Mucosa of gallbladder (tissue), 1 donor: ENCODE measurements around the gene ADAM20. TPM values are rescaled to one million over a fixed set of nuclear protein-coding genes. Genes with fewer than 3 reads are reported as not detected.
A peak's percentile ranks its signal among the peaks of the same experiment; 100 is the strongest.
"Not testable (repeated sequence)": the region's sequence is repeated elsewhere in the genome, so short reads cannot be mapped to it uniquely, and the experiment has no call there.

Experiments
- DNase-seq: peaks from one replicate; pipeline ENCODE4 v3.0.0-alpha.2; 2020; ENCODE audit warnings: low spot score
- total RNA-seq: library from RNA; stranded (reverse); gene quantifications from one replicate; pipeline ENCODE4 v1.2.1, GENCODE V29; 2021
- donor health status: DM: no; HTN: no; CAD: no.

Gene ADAM20
- 0.60 TPM for total RNA-seq

DNA sequence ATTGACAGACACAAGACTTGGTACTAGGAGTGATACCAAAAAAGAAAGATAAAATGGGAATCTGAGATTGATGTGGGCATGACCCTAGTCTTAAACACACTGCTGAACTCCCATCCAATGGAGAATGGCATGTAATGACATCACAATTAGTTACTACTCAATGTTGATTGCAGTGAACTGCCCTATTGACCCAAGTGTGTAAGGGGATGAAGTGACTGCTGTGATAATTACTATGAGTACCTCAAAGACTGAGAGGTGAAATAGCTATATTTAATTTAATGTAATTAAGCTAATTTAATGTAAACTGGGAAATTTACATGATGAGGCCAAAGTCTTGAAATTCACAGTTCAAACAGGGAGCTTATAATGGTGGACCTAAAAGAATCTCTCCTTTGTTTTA, at the start of gene ADAM20:
Gene ADAM20, minus strand, starts transcription at position 101 of the 400 bp plus-strand sequence. CDS start 10,247 bp downstream, outside the sequence.
- DNase-seq: no peak

DNA sequence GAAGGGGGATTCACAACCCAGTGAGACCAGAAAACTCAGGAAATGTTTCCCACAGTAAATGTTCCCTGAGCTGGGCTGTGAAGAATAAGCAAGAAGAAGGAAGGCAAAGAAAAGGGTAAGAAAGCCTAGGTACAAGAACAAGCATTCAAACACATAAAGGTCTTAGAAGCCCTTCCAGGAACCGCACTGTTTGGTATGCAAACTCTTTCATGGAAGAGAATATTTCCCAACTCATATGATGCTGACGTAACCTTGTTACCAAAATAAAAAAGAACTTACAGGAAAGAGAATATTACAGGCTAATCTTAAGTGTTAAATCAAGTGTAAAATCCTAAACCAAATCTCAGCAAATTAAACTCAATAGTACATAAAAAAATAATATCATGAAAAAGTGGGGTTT, 42.1 kb upstream of the ADAM20 start:
- no peak for DNase-seq

DNA sequence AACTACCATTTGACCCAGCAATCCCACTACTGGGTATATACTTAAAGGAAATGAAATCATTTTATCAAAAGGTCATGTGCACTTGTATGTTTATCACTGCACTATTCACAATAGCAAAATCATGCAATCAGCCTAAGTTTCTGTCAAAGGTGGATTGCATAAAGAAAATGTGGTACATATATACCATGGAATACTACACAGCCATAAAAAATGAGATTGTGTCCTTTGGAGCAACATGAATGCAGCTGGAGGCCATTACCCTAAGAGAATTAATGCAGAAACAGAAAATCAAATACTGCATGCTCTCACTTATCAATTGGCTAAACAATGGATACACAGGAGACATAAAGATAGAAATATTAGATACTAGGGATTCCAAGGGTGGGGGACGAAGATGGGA, 38.2 kb upstream of the ADAM20 start:
- DNase-seq: no peak

DNA sequence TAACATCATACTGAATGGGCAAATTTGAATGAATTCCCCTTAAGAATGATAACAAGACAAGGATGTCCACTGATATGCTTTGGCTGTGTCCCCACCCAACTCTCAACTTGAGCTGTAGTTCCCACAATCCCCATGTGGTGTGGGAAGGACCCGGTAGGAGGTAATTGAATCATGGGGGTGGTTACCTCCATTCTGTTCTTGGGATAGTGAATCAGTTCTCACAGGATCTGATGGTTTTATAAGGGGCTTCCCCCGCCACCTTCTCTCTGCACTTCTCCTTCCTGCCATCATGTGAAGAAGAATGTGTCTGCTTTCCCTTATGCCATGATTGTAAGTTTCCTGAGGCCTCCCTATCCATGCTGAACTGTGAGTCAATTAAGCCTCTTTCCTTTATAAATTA, 36.3 kb upstream of the ADAM20 start:
- DNase-seq: no peak

DNA sequence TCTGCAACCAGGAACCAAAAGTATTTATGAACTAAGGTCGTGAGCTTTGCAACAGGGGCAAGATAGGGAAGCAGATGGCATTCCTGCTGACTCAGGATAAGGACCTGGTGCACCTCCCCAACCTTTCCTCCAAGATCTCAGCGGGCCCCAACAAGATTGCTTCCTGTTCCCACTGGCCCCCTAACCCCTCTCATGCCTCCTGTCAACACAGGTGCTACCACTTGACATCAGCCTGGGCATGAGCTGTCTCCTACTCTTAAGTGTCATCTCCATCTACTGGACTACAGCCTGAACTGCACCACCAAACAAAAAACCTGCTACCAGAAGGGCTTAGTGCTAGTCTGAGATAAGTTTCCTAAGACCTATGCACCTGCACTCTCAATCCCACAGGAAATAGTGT, 33.0 kb upstream of the ADAM20 start:
- DNase-seq: peak; percentile 33

DNA sequence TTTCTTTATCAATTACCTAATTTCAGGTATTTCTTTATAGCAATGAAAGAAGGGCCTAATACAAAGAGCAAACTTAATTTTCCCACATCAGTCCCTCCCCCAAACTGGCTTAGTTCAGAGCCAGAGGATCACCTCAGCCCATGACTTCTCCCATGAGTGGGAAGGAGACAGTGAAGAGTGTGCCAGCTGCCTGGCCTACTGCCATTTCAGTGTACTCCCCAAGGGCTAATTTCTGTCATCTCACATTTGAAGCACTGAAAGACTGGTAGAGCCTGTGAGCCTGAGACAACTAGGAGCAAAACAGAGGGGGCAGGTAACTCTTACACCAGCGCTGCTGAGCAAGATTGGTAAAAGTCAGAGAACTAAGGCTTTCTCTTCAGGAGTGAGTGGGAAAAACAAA, 29.1 kb upstream of the ADAM20 start:
- no peak for DNase-seq

DNA sequence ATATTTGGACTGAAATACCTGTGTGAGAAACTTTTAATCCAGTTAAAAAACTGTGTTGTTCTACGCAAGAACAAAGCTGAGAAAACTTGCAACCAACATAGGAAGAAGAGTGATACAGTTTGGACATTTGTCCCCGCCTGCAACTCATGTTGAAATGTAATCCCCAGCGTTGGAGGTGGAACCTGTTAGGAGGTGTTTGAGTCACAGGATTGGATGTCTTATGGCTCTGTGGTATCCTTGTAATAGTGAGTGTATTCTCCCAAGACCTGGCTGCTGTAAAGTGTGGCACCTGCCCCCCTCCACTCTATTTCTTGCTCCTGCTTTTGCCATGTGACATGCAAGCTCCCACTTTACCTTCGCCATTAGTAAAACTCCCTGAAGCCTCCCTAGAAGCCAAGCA, 28.6 kb upstream of the ADAM20 start:
- DNase-seq: no peak

DNA sequence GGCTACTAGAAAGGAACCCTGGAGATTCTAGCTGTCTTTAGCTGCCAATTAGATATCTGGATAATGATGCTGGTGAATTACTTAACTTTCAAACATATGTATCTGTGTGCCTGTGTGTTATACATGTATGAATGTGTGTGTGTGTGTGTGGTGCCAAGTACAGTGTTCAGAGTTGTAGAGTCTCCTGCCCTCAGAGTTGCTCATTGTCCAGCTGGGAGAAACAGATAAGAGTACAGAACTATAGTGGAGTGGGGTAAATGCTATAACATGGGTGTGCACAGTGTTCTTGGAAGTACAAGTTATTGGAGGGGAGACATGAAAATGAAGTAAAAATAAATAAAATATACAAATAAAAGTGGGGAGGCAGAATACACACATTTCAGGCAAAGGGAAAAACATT, 23.6 kb upstream of the ADAM20 start:
- no peak for DNase-seq

DNA sequence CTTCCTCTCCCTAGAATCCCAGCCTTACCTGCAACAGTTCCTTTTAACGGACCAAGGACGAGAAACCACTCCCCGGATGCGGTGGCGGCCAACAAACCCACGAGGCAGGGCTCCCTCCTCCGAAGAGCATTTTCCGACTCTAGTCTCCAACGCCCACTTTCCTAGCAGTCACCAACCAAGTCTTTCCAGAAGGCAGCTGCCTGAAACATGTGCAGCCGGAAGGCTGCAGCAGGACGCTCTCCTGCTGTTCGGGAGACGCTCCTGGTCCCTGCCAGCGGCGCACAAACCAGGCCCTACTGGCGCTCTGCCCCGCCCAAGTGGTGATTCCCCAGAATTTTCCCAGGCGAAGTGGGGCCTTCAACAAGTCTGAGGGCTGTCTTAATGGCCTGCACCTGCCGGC, 21.1 kb upstream of the ADAM20 start:
- DNase-seq: peak; percentile 11

DNA sequence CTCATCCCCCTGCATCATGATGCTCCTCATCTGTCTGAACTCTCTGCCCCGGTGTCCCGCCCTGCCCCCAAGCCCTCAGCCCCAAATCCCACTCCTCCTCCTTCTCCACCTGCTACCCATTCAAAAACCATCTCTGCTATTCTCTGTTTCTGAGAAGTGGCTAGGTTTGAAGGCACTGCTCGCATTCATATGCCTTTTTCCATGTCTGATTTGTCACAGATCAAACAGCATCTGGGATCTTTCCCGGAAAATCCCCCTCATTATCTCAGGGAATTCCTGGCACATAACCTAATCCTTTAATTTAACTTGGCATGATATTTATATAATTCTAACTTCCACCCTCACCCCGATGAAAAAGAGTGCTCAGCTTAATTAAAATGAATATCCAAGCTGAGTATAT, 3.3 kb upstream of the ADAM20 start:
- no peak for DNase-seq

DNA sequence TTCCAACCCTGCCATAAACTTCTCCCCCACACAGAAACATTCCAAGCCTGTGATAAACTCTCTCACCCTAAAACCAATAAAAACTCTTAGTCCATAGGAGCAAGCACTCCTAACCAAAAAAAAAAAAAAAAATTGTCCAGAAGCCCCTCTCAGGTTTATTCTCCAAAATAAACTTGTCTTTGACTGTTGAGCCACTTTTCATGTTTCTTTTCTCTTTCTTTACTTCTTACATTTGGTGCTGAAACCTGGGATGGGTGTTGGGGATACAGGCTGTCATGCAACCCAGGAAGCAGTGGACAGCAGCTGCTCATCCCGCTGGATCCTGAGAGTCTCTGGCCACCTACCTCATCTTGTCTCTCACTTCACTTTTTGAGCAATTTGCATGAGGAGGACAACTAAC, 2.0 kb upstream of the ADAM20 start:
- DNase-seq: no peak

DNA sequence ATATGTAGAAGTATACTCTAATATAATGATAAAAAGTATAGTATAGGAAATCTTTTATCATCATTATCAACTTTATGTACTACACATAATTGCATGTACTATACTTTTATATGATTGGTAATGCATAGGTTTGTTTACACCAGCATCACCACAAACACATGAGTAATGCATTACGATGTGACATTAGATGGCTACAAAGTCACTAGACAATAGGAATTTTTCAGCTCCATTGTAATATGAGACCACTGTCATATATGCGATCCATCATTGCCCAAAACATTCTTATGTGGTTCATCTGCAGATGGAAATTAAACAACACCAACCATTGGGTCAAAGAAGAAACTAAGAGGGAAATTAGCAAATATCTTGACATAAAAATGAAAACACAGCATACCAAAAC, 4.4 kb downstream of the ADAM20 start:
- DNase-seq: no peak

DNA sequence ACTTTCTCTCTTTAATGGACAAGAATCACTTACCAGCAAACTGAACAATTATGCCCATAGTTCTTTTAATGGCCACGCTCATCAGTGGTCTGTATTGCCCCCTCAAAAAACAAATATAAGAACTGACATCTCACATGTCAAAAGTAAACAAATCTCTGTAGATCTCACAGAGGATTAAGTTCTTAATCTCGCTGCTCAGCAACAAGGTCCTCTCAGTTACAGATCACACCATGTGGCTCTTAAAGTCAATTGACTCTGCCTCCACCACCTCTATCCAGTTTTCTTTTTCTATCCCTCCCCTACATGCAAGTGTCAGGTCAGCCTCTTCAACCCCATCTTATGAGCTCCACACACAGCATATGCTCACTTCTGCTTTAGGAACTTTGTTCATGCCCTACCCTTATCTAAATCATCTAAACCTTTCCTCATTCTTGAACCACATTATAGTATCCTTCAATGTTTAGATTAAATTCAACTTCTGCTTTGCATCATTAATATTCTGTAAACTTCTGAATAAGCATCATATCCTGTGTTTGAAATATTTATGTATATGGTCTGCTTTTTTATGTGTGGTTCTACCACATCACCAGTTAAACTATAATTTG, 7.2 kb downstream of the ADAM20 start:
- DNase-seq: no peak

DNA sequence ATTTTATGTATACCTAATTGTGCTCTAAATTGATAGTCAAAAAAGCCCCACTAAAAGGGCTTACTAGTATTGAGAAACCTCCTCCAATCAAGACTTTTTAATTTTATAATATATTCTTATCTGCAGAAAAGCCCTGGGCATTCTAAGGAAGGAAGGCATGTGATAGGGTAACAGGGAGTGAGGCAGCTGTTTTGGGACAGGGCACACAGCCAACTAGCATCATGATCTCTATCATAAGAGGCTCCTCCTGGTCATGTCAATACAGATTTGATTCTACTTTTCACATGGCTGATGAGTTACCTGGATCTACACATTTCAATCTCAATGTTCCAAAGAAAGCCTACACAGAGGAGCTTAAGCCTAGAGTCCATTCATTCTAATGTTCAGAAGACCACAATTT, 9.1 kb downstream of the ADAM20 start:
- no peak for DNase-seq

DNA sequence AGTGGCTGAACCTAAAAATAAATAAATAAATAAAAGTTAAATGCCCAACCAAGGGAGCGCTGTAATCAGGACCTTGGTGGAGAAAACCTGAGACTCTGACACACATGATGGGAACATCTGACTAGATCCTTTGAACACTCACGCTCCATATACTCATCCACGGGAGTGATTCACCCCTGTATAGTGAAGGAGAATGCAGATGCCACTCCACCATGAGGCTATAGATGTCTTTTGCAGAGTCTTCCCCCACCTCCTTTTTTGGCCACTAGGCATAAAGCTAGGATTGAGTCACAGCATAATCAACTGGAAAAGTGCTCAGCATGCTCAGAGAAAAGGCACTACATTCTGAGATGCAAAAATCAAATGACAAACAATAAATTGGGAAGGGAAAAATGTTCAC, 19.0 kb downstream of the ADAM20 start:
- no peak for DNase-seq

DNA sequence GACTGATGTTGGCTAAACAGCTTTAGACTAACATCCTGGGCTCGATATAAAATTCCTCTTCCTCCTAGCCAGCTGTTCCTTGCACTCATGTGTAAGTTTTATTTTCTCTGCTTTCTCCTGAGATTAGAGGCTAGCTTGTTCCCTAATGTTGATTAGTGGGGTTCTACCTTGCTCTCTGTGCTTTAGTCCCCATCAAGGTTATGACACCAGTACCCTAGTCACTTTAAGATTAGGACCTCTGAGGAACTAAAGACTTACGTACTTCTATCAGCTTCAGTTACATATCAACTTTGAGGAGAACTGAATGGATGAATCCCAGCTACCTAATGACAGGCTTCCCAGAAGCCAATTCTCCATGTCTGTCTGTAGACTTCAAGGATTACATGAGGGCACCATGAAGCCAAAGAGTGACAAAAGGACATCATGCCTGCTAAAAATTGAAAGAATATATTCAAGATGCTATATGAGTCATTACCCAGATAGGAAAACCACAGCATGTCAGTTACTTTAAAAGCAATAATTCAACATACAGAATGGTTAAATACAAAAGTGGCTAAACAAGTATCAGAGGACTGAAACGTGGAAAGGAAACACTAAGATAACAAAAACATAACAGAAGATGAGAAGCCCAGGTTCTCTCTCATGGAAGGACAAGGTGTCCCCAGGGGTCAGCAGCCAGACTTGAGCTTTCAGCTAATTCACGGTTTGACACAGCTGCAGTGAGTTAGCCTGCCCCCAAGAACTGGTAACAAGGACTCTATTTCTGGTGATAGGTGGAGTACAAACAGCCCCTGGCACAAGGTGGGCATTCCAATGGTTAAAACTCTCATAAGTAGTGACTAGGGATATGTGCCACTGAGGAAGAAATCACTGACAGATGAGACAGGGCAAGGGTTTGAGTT, 20.4 kb downstream of the ADAM20 start:
- DNase-seq: no peak

DNA sequence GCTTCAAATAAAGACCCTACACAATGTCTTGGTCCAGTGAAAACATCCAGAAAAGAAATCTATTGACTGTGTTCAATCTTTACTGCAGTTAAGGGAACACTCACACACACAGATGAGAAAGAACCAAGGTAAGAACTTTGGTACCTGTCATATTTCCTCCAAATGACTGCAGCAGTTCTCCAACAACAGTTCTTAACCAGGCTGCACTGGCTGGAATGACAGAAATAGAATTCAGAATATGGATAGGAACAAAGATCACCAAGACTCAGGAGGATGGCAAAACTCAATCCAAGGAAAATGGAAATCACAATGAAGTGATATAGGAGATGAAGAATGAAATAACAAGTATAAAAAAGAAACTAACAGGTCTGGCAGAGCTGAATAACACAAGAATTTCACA, 36.6 kb downstream of the ADAM20 start:
- no peak for DNase-seq

DNA sequence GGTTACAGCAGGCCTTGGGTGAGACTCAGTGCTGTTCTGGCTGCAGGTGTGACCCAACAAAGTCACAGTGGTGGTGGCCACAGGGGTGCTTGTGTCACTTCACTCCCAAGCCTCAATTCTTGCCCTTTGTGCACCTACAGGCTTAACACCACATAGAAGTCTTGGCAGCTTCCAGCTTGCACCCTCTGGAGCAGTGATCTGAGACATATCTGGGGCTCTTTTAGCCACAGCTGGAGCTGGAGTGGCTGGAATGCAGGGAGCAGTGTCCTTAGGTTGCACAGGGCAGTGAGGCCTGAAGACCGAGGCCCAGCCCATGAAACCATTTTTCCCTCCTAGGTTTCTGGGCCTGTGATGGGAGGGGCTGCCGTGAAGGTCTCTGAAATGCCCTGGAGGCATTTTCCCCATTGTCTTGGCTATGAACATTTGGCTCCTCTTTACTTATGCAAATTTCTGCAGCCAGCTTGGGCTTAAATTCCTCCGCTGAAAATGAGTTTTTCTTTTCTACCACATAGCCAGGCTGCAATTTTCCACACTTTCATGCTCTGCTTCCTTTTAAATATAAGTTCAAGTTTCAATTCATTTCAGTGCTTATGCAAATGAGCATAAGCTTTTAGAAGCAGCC, 45.1 kb downstream of the ADAM20 start:
- no peak for DNase-seq

DNA sequence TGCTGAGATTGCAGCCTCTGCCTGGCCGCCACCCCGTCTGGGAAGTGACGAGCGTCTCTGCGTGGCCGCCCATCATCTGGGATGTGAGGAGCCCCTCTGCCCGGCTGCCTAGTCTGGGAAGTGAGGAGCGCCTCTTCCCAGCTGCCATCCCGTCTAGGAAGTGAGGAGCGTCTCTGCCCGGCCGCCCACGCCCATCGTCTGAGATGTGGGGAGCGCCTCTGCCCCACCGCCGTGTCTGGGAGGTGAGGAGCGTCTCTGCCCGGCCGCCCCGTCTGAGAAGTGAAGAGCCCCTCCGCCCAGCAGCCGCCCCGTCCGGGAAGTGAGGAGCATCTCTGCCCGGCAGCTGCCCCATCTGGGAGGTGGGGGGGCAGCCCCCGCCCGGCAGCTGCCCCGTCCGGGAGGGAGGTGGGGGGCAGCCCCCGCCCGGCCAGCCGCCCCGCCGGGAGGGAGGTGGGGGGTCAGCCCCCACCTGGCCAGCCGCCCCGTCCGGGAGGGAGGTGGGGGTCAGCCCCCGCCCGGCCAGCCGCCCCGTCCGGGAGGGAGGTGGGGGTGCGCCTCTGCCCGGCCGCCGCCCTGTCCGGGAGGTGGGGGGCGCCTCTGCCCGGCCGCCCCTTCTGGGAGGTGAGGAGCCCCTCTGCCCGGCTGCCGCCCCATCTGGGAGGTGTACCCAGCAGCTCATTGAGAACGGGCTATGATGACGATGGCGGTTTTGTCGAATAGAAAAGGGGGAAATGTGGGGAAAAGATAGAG, 57.3 kb downstream of the ADAM20 start:
- not testable (repeated sequence) for DNase-seq

DNA sequence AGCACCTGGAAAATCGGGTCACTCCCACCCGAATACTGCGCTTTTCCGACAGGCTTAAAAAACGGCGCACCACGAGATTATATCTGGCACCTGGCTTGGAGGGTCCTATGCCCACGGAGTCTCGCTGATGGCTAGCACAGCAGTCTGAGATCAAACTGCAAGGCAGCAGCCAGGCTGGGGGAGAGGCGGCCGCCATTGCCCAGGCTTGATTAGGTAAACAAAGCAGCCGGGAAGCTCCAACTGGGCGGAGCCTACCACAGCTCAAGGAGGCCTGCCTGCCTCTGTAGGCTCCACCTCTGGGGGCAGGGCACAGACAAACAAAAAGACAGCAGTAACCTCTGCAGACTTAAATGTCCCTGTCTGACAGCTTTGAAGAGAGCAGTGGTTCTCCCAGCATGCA, 59.3 kb downstream of the ADAM20 start:
- not testable (repeated sequence) for DNase-seq

DNA sequence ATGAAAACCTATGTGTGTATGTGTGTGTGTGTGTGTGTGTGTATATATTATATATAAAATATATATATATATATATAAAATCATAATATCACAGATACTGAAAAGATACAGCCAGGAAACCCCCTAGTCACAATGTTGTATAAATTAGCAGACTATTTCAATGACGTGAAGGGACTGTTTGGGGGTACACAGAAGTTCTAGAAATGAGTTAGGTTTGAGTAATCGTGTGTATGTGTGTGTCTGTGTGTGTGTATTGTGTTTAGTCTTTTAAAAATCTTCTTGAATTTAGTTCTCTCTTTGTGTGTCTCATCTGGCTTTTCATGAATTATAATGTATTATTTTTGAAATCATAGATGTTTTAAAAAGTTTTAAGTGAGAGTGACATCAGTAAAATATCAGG, 61.0 kb downstream of the ADAM20 start:
- DNase-seq: no peak
